MM.1S (cell line): Measurements from ENCODE around the gene ELP4.

Source experiments
- CTCF ChIP-seq: fragments of 300-600 bp; sonication (generic); IDR thresholded peaks from 2 replicates; pipeline ENCODE4 v1.5.1; 2016; ENCODE audit warnings: antibody characterized with exemption, low read length, mixed read lengths
- EZH2 ChIP-seq: fragments of 300-600 bp; sonication (generic); optimal IDR thresholded peaks from 2 replicates; pipeline ENCODE3; 2017; ENCODE audit warnings: low read depth, mild to moderate bottlenecking, antibody characterized with exemption, low read length, mixed read lengths
- EZH2phosphoT487 ChIP-seq: fragments of 300-600 bp; sonication (generic); IDR thresholded peaks from 2 replicates; pipeline ENCODE4 v1.6.1; 2018; ENCODE audit warnings: antibody characterized with exemption, low read length

GRCh38 chr11:31531293-31531692, 21.7 kb downstream of the ELP4 start:
- no peak for TF ChIP-seq CTCF
- TF ChIP-seq EZH2 = no peak
- TF ChIP-seq EZH2phosphoT487 = no peak
